ENCODE data around the gene MAZ. TPM values are rescaled to one million over a fixed set of nuclear protein-coding genes. Genes with fewer than 3 reads are reported as not detected.

The MAZ gene
- total RNA-seq, 1 donor from 2014 or later, result 145 TPM

DNA sequence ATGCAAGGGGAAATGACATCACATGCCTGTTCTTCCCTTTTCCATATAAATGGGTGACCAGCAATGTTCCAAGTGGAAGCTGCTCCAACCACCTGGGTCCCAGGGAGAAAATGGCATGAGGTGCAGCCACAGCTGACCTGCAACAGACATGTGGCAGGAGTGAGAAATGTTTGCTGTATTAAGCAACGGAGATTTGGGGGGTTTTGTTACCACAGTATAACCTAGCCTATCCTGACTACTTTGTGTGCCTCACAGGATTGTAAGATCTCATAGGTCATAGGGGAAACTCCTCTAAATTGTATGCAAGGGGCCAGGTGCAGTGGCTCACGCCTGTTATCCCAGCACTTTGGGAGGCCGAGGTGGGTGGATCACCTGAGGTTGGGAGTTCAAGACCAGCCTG is 44.7 kb downstream of the MAZ start:
- DNase-seq (ENCODE audit: extremely low read depth, low read depth, low spot score), result no peak

- DNase-seq (ENCODE audit: extremely low read depth, low read depth, low spot score), result peak; percentile 39
Measured at GRCh38 chr16:29852654-29853053, 46.3 kb downstream of the MAZ start.

DNA sequence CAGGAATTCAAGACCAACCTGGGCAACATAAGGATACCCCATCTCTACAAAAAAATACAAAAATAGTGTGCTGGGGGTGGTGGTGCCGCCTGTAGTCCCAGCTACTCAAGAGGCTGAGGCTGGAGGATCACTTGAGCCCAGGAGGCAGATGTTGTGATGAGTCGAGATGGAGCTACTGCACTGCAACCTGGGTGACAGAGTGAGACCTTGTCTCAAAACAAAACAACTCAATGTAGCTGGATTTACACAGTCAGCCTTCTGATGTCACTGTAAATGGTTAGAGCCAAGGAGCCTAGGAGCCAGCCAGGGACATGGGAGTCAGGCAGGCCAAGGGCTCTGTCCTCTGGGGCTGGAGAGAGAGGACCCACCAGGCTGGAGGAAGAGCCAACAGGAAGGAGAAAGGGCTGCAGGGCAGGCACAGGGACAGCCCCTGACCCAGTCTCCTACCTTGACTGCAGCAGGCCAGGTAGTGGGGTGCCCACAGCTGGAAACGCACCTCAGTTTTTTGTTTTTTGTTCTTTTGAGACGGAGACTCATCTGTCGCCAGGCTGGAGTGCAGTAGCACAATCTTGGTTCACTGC is 48.3 kb downstream of the MAZ start:
- no peak for DNase-seq (ENCODE audit: extremely low read depth, low read depth, low spot score)

GRCh38 chr16:29857133-29857760 is 50.9 kb downstream of the MAZ start:
- DNase-seq (ENCODE audit: extremely low read depth, low read depth, low spot score), result no peak

DNA sequence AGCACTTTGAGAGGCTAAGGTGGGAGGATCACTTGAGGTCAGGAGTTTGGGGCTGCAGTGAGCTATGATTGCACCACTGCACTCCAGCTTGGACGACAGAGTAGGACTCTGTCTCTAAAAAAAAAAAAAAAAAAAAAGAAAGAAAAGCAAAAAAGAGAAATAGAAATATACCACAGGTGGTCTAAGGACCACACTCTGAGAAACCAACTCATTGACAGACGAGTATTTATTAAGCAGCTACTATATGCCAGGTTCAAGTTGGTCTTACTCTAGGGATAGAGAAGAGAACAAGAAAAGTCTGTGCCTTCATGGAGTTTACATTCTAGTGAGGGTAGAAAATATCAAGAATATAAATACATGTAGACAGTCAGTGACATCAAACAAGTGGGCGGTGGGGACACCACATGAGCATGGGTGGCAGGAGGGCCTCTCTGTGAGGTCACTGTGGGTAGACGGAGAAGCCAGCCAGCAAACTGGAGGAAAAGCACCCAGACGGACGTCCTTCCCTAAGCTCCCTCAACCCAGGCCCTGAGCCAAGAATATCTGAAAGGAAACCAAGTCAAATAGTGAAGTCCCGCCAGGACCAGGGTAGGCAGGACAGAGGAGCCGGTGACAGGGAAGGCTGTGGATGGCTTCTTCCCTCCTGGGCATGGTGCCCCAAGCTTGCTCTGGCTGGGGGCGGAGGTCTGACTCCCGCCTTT is 52.0 kb downstream of the MAZ start:
- no peak for DNase-seq (ENCODE audit: extremely low read depth, low read depth, low spot score)

DNA sequence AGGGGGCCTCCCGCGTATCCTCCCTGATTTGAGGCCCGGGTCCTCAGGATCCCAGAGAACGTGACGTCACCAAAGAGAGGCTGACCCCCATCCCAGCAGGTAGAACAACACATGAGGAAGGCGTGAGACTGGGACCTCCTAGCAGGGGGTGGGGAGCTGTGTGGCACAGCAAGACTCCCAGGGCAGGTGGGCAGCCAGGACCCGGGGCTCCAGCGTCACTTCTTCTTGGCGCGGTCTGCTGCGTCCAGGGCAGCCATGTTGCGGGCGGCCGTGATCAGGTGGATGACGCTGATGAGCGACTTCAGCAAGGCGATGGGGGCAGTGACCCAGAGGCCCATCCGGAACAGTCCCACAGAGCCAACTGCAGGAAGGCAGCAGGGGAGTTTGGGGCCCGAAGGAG is 52.6 kb downstream of the MAZ start:
- no peak for DNase-seq (ENCODE audit: extremely low read depth, low read depth, low spot score)

GRCh38 chr16:29860218-29860617 is 53.9 kb downstream of the MAZ start:
- DNase-seq (ENCODE audit: extremely low read depth, low read depth, low spot score), result no peak

Other genes with a start within 250 kb of the MAZ start
- not detected in 2 replicates for gene SPN, start 143.3 kb upstream of the MAZ start, total RNA-seq
- 6.0 and 14.9 TPM in 2 replicates for gene QPRT, start 127.3 kb upstream of the MAZ start, total RNA-seq
- gene C16orf54, start 60.5 kb upstream of the MAZ start, total RNA-seq, result not detected in 2 replicates
- not detected in 2 replicates for gene ZG16, start 28.3 kb upstream of the MAZ start, total RNA-seq
- gene KIF22, start 15.8 kb upstream of the MAZ start, total RNA-seq, result 15.5 and 31.6 TPM in 2 replicates
- 0.41 and 0.44 TPM in 2 replicates for gene PRRT2, start 5.7 kb downstream of the MAZ start, total RNA-seq
- gene PAGR1, start 9.6 kb downstream of the MAZ start, total RNA-seq, result 12.8 and 33.7 TPM in 2 replicates
- gene MVP, start 13.9 kb downstream of the MAZ start, total RNA-seq, result 238 and 283 TPM in 2 replicates
- 90.4 and 91.4 TPM in 2 replicates for gene CDIPT, start 56.7 kb downstream of the MAZ start, total RNA-seq
- gene SEZ6L2, start 93.0 kb downstream of the MAZ start, total RNA-seq, result 6.9 and 9.8 TPM in 2 replicates
- 1.3 and 4.4 TPM in 2 replicates for gene ASPHD1, start 94.0 kb downstream of the MAZ start, total RNA-seq
- gene KCTD13, start 119.7 kb downstream of the MAZ start, total RNA-seq, result 23.7 and 36.2 TPM in 2 replicates
- 151 and 167 TPM in 2 replicates for gene TMEM219, start 155.6 kb downstream of the MAZ start, total RNA-seq
- gene TAOK2, start 167.3 kb downstream of the MAZ start, total RNA-seq, result 97.8 and 130 TPM in 2 replicates
- 7.7 and 9.6 TPM in 2 replicates for gene HIRIP3, start 189.1 kb downstream of the MAZ start, total RNA-seq
- gene INO80E, start 189.7 kb downstream of the MAZ start, total RNA-seq, result 55.1 and 77.5 TPM in 2 replicates
- gene DOC2A, start 204.5 kb downstream of the MAZ start, total RNA-seq, result 0.06 and 0.10 TPM in 2 replicates
- gene C16orf92, start 216.7 kb downstream of the MAZ start, total RNA-seq, result not detected in 2 replicates
- 0.82 TPM in 1 of 2 replicates, not detected in the other for gene TLCD3B, start 224.7 kb downstream of the MAZ start, total RNA-seq